Measurements from ENCODE around the gene CDH15. TPM values are rescaled to one million over a fixed set of nuclear protein-coding genes. Genes with fewer than 3 reads are reported as not detected.

Gene CDH15
- total RNA-seq, 1 experiment from 2014 or later: 0.46 TPM

GRCh38 chr16:89149386-89149785 lies 22.2 kb upstream of the CDH15 start:
- Mint-ChIP-seq H3K27me3 (ENCODE audit: low read depth) (0 out of 2 replicates have a peak, but pooled peaks cover 3% of the 10 kb centered on the region), H3K4me1 (no peaks in the 10 kb centered on the region), H3K9me3 (peaks cover 21% of the 10 kb centered on the region), H3K4me3 (no peak overlapping the region), H3K36me3 (peaks cover 48% of the 10 kb centered on the region), H3K27ac (no peak overlapping the region)
- ATAC-seq (no peak), DNase-seq (ENCODE audit: low spot score) (no peak)
- TF ChIP-seq FOXK1 (CRISPR knock-in tag; IDR thresholded peaks at IDR 0.05): no peak
- no peak for TF ChIP-seq E2F5 (CRISPR knock-in tag; IDR thresholded peaks at IDR 0.05)
- TF ChIP-seq FOXP4 (CRISPR knock-in tag; IDR thresholded peaks at IDR 0.05): no peak
- TF ChIP-seq ZNF532 (CRISPR knock-in tag; IDR thresholded peaks at IDR 0.05; ENCODE audit: borderline replicate concordance): no peak
- no peak for TF ChIP-seq PREB (CRISPR knock-in tag; IDR thresholded peaks at IDR 0.05; ENCODE audit: borderline replicate concordance)
- TF ChIP-seq CREM (CRISPR knock-in tag; IDR thresholded peaks at IDR 0.05): no peak
- TF ChIP-seq HMGXB4 (CRISPR knock-in tag; IDR thresholded peaks at IDR 0.05): no peak
- TF ChIP-seq MYBL2 (CRISPR knock-in tag; IDR thresholded peaks at IDR 0.05): no peak
- TF ChIP-seq, protein P1, sequence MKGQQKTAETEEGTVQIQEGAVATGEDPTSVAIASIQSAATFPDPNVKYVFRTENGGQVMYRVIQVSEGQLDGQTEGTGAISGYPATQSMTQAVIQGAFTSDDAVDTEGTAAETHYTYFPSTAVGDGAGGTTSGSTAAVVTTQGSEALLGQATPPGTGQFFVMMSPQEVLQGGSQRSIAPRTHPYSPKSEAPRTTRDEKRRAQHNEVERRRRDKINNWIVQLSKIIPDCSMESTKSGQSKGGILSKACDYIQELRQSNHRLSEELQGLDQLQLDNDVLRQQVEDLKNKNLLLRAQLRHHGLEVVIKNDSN (CRISPR knock-in tag; IDR thresholded peaks at IDR 0.05): no peak
- no peak for TF ChIP-seq KAT7 (CRISPR knock-in tag; IDR thresholded peaks at IDR 0.05; ENCODE audit: borderline replicate concordance)
- TF ChIP-seq, protein P2, sequence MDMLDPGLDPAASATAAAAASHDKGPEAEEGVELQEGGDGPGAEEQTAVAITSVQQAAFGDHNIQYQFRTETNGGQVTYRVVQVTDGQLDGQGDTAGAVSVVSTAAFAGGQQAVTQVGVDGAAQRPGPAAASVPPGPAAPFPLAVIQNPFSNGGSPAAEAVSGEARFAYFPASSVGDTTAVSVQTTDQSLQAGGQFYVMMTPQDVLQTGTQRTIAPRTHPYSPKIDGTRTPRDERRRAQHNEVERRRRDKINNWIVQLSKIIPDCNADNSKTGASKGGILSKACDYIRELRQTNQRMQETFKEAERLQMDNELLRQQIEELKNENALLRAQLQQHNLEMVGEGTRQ (CRISPR knock-in tag; IDR thresholded peaks at IDR 0.05): no peak
- no peak for TF ChIP-seq STAT6 (CRISPR knock-in tag; conservative IDR thresholded peaks at IDR 0.05; ENCODE audit: low read depth)
- TF ChIP-seq ZNF232 (CRISPR knock-in tag; IDR thresholded peaks at IDR 0.05): no peak
- TF ChIP-seq, protein P3, sequence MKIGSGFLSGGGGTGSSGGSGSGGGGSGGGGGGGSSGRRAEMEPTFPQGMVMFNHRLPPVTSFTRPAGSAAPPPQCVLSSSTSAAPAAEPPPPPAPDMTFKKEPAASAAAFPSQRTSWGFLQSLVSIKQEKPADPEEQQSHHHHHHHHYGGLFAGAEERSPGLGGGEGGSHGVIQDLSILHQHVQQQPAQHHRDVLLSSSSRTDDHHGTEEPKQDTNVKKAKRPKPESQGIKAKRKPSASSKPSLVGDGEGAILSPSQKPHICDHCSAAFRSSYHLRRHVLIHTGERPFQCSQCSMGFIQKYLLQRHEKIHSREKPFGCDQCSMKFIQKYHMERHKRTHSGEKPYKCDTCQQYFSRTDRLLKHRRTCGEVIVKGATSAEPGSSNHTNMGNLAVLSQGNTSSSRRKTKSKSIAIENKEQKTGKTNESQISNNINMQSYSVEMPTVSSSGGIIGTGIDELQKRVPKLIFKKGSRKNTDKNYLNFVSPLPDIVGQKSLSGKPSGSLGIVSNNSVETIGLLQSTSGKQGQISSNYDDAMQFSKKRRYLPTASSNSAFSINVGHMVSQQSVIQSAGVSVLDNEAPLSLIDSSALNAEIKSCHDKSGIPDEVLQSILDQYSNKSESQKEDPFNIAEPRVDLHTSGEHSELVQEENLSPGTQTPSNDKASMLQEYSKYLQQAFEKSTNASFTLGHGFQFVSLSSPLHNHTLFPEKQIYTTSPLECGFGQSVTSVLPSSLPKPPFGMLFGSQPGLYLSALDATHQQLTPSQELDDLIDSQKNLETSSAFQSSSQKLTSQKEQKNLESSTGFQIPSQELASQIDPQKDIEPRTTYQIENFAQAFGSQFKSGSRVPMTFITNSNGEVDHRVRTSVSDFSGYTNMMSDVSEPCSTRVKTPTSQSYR (CRISPR knock-in tag; IDR thresholded peaks at IDR 0.05): no peak
- TF ChIP-seq, protein P4, sequence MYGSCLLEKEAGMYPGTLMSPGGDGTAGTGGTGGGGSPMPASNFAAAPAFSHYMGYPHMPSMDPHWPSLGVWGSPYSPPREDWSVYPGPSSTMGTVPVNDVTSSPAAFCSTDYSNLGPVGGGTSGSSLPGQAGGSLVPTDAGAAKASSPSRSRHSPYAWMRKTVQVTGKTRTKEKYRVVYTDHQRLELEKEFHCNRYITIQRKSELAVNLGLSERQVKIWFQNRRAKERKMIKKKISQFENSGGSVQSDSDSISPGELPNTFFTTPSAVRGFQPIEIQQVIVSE (CRISPR knock-in tag; IDR thresholded peaks at IDR 0.05; ENCODE audit: borderline replicate concordance): no peak
- no peak for TF ChIP-seq TEAD1 (CRISPR knock-in tag; IDR thresholded peaks at IDR 0.05)
- no peak for TF ChIP-seq GABPB1 (CRISPR knock-in tag; IDR thresholded peaks at IDR 0.05)
- TF ChIP-seq JUN (CRISPR knock-in tag; IDR thresholded peaks at IDR 0.05): no peak
- POLR2A ChIA-PET: no interaction called here
- CTCF ChIA-PET: no interaction called here

All from WTC11 (cell line).